ENCODE data around the gene FRAS1.

GRCh38 chr4:78545275-78546246 is 488.4 kb downstream of the FRAS1 start:
- TF ChIP-seq CTCF (IDR thresholded peaks at IDR 0.05; ENCODE audit: insufficient read depth, low read depth, low read length): no peak
- no peak for TF ChIP-seq EZH2 (IDR thresholded peaks at IDR 0.05; ENCODE audit: insufficient read depth, low read length)
